ENCODE measurements around the gene TRIM25. TPM values are rescaled to one million over a fixed set of nuclear protein-coding genes. Genes with fewer than 3 reads are reported as not detected.

The TRIM25 gene
- total RNA-seq, 6 experiments from 2014 or later: 35.6 to 60.8 (median 49.8) TPM

DNA sequence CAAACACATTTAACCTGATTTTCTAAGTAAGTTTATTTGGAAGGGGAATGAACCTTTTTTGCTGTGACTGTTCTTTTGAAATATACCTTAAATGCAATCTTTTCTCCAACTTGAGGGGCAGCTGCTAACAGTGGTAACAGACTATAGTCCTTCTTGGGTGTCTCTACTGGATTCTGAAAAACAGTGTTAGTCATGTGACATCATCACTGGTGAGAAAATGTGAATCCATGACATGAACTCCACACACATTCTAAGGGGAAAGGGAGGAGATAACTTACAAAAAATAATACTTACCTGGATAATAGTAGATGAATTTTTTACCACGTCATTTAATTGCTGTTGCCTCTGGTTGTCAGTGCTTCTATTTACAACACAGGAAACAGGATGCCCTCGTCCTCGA lies 35.7 kb upstream of the TRIM25 start:
- no peak for DNase-seq
- no peaks in the 10 kb centered on the region for H3K9me3 ChIP-seq
- H3K4me3 ChIP-seq: no peak overlapping the region
- no peak overlapping the region for H3K27ac ChIP-seq
- TF ChIP-seq, protein P1, sequence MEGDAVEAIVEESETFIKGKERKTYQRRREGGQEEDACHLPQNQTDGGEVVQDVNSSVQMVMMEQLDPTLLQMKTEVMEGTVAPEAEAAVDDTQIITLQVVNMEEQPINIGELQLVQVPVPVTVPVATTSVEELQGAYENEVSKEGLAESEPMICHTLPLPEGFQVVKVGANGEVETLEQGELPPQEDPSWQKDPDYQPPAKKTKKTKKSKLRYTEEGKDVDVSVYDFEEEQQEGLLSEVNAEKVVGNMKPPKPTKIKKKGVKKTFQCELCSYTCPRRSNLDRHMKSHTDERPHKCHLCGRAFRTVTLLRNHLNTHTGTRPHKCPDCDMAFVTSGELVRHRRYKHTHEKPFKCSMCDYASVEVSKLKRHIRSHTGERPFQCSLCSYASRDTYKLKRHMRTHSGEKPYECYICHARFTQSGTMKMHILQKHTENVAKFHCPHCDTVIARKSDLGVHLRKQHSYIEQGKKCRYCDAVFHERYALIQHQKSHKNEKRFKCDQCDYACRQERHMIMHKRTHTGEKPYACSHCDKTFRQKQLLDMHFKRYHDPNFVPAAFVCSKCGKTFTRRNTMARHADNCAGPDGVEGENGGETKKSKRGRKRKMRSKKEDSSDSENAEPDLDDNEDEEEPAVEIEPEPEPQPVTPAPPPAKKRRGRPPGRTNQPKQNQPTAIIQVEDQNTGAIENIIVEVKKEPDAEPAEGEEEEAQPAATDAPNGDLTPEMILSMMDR (IDR thresholded peaks at IDR 0.05): no peak
- no peak for TF ChIP-seq POLR2A (IDR thresholded peaks at IDR 0.05)
- WGBS (ENCODE audit: insufficient coverage, low coverage, low lambda C conversion rate, missing lambda C conversion rate): 67% methylated on average over 1 of the region's 3 CpGs
- intact Hi-C loops (cut with DNase I): loop anchor here (10.0 kb wide), 1 partner anchor 135 kb away; no protein-coding TSS in a partner anchor
- peaks cover 0 to 30% (median 13%) of the 10 kb centered on the region in 4 donors for H3K36me3 ChIP-seq
- H3K4me1 ChIP-seq: no peaks in the 10 kb centered on the region
- H3K27me3 ChIP-seq: no peaks in the 10 kb centered on the region
- no peak for ATAC-seq

DNA sequence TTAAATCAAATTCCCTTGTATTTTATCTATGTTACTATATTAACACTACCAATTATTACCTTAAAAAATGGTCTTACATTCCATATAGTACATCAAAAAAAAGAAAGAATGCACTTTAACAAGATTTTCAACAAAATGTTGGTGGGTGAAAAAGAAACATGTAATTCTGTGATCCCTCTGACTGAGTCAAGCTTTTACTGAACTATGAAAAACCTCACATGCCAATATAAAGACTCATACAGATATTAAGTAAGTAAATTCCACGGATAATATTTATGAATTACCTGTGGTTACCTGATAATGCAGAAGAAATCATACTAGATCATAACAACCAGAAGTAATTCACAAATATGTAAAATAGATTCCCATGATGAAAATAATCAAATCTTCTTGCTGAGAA lies 34.6 kb upstream of the TRIM25 start:
- no peak for DNase-seq
- ATAC-seq: no peak
- Histone ChIP-seq H3K9me3 (no peaks in the 10 kb centered on the region), H3K36me3 (peaks cover 0 to 39% (median 15%) of the 10 kb centered on the region in 4 donors), H3K27ac (no peak overlapping the region), H3K27me3 (no peaks in the 10 kb centered on the region), H3K4me1 (no peaks in the 10 kb centered on the region), H3K4me3 (no peak overlapping the region)
- TF ChIP-seq, protein P1 (IDR thresholded peaks at IDR 0.05): no peak
- TF ChIP-seq POLR2A (IDR thresholded peaks at IDR 0.05): no peak
- intact Hi-C loops (cut with DNase I): loop anchor here (10.0 kb wide), 1 partner anchor 134 kb away; no protein-coding TSS in a partner anchor
- WGBS (ENCODE audit: insufficient coverage, low coverage, low lambda C conversion rate, missing lambda C conversion rate): 79% methylated on average over 1 of the region's 1 CpG

DNA sequence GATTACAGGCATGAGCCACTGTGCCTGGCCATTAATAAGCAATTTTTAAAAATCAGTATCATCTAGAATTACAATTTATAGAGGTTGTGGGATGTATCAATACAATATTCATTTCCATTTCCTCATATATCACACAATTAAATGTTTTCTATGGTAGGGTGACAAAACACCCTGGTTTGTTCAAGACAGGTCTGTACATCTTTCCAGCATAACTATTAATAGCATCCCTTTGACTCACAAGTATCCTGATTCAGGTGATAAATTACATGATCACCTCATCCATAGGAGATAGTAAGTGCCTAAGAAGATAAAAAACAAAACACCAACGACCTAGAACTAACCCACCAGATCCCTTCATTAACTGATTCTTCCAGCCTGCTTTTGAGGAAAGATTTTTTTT lies 33.9 kb upstream of the TRIM25 start:
- no peak for DNase-seq
- TF ChIP-seq, protein P1 (IDR thresholded peaks at IDR 0.05): no peak
- no peak for TF ChIP-seq POLR2A (IDR thresholded peaks at IDR 0.05)
- no peak overlapping the region for H3K27ac ChIP-seq
- WGBS (ENCODE audit: insufficient coverage, low coverage, low lambda C conversion rate, missing lambda C conversion rate): 64% methylated on average over 1 of the region's 1 CpG
- peaks cover 0 to 41% (median 16%) of the 10 kb centered on the region in 4 donors for H3K36me3 ChIP-seq
- no peaks in the 10 kb centered on the region for H3K9me3 ChIP-seq
- H3K27me3 ChIP-seq: no peaks in the 10 kb centered on the region
- intact Hi-C loops (cut with DNase I): loop anchor here (10.0 kb wide), 1 partner anchor 133 kb away; no protein-coding TSS in a partner anchor
- H3K4me3 ChIP-seq: no peak overlapping the region
- no peaks in the 10 kb centered on the region for H3K4me1 ChIP-seq
- no peak for ATAC-seq

DNA sequence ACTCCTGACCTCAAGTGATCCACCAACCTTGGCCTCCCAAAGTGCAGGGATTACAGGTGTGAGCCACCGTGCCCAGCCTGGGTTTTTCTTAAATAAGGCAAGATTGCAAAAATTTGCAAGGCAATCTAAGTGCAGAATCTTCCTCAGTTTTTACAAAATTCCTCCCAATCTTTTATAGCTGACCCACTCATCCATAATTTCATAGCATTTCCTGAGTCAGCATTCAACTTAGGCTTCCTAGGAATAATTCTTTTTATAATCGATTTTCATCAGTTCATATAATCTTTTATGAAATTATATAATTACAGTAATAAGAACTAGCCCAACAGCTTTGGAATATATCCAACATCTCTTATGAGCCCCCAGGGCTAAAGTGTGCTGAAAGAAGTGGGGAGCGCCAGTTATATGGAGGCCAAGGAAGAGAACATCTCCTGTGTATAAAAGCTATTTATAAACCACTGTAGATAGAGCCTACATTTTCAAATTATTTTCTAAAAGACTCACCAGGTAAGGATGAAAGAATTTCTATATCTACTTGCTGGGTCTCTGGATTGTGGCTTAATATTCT lies 32.2 kb upstream of the TRIM25 start:
- no peak for DNase-seq
- H3K36me3 ChIP-seq: peaks cover 0 to 53% (median 18%) of the 10 kb centered on the region in 4 donors
- intact Hi-C loops (cut with DNase I): loop anchor here (10.0 kb wide), 1 partner anchor 131 kb away; no protein-coding TSS in a partner anchor
- no peak for TF ChIP-seq POLR2A (IDR thresholded peaks at IDR 0.05)
- TF ChIP-seq, protein P1 (IDR thresholded peaks at IDR 0.05): no peak
- H3K4me3 ChIP-seq: no peak overlapping the region
- 85% methylated on average over 3 of the region's 3 CpGs for WGBS (ENCODE audit: insufficient coverage, low coverage, low lambda C conversion rate, missing lambda C conversion rate)
- ATAC-seq: no peak
- H3K27me3 ChIP-seq: no peaks in the 10 kb centered on the region
- no peaks in the 10 kb centered on the region for H3K4me1 ChIP-seq
- H3K9me3 ChIP-seq: no peaks in the 10 kb centered on the region
- no peak overlapping the region for H3K27ac ChIP-seq

All from right lobe of liver (tissue), 6 donors.